Sigmoid colon (tissue), 7 donors: Measurements from ENCODE around the gene CYGB. TPM values are rescaled to one million over a fixed set of nuclear protein-coding genes. Genes with fewer than 3 reads are reported as not detected.

Source experiments
- DNase-seq: peaks from one replicate; pipeline ENCODE4 v3.0.0-alpha.2; 2019
- H3K27ac ChIP-seq, 4 donors: fragments of 200-600 bp; sonication (generic); one replicate each; pipeline ENCODE4 v1.5.1; 2016 to 2019; ENCODE audit warnings: mild to moderate bottlenecking in 1 of 4
- H3K27me3 ChIP-seq, 3 donors: fragments of 200-600 bp; sonication (generic); one replicate each; pipeline ENCODE4 v1.5.1; 2019; ENCODE audit warnings: mild to moderate bottlenecking in 1 of 3
- H3K36me3 ChIP-seq, 4 donors: fragments of 200-600 bp; sonication (generic); one replicate each; pipeline ENCODE4 v1.5.1; 2016 to 2019
- H3K4me1 ChIP-seq, 4 donors: fragments of 200-600 bp; sonication (generic); one replicate each; pipeline ENCODE4 v1.5.1; 2017 to 2019
- H3K4me3 ChIP-seq, 4 donors: fragments of 200-600 bp; sonication (generic); one replicate each; pipeline ENCODE4 v1.5.1; 2017 to 2019; ENCODE audit warnings: mild to moderate bottlenecking in 2 of 4, moderate library complexity in 1 of 4
- H3K9me3 ChIP-seq, 4 donors: fragments of 200-600 bp in 3 of 4; sonication (generic) in 3 of 4; one replicate each; pipeline versions ENCODE4 v1.5.1 to v1.6.1; 2013 to 2019
- EP300 ChIP-seq, 4 donors: sonication (generic); formaldehyde crosslinking; IDR thresholded peaks; one replicate each; pipeline ENCODE4 v1.6.1; 2017; ENCODE audit warnings: antibody characterized with exemption in 4 of 4
- POLR2A ChIP-seq, 2 donors: fragments of 450-650 bp; IDR thresholded peaks; one replicate each; pipeline ENCODE4 v1.6.1; 2016; ENCODE audit warnings: antibody characterized with exemption in 2 of 2, mild to moderate bottlenecking in 2 of 2, moderate library complexity in 2 of 2
- POLR2AphosphoS5 ChIP-seq, 4 donors: sonication (generic); formaldehyde crosslinking; IDR thresholded peaks; one replicate each; pipeline ENCODE4 v1.6.1; 2017; ENCODE audit warnings: antibody characterized with exemption in 4 of 4
- WGBS, 2 donors: extraction: QIAGEN DNeasy Blood & Tissue Kit; methylation state at CpG; one replicate each; pipeline ENCODE4 v1.1.7; 2013; 5-methylcytosine and 5-hydroxymethylcytosine counted together
- intact Hi-C: fragments of 100-400 bp; cut with DNase I; formaldehyde crosslinking; loops from one replicate; pipeline ENCODE4 v1.15.1; 2023
- polyA plus RNA-seq, 3 donors: library from polyadenylated mRNA; stranded (reverse); fragments of 200-250 nt; gene quantifications; one replicate each; pipeline ENCODE4 v1.2.3, GENCODE V29; 2013
- total RNA-seq, 4 donors: library from RNA; depleted of rRNA; stranded (reverse); fragments of >200 nt; gene quantifications; one replicate each; pipeline ENCODE4 v1.1.0, GENCODE V29; 2016
- TF ChIP-seq, protein P1 (sequence below), 4 experiments: fragments of 450-650 bp in 3 of 4; fragments of 200-600 bp in 1 of 4; IDR thresholded peaks; one replicate each; pipeline ENCODE4 v1.5.1; 2016 to 2019; ENCODE audit warnings: antibody characterized with exemption in 4 of 4, mild to moderate bottlenecking in 3 of 4, moderate library complexity in 2 of 4
- donor health status: healthy with polysubstance abuse.
- donor health status: Bipolar disorder and iron deficiency.
- donor health status: healthy.

Gene CYGB
- total and polyA plus RNA-seq, 7 donors: 9.7 to 33.4 (median 19.0) TPM

DNA sequence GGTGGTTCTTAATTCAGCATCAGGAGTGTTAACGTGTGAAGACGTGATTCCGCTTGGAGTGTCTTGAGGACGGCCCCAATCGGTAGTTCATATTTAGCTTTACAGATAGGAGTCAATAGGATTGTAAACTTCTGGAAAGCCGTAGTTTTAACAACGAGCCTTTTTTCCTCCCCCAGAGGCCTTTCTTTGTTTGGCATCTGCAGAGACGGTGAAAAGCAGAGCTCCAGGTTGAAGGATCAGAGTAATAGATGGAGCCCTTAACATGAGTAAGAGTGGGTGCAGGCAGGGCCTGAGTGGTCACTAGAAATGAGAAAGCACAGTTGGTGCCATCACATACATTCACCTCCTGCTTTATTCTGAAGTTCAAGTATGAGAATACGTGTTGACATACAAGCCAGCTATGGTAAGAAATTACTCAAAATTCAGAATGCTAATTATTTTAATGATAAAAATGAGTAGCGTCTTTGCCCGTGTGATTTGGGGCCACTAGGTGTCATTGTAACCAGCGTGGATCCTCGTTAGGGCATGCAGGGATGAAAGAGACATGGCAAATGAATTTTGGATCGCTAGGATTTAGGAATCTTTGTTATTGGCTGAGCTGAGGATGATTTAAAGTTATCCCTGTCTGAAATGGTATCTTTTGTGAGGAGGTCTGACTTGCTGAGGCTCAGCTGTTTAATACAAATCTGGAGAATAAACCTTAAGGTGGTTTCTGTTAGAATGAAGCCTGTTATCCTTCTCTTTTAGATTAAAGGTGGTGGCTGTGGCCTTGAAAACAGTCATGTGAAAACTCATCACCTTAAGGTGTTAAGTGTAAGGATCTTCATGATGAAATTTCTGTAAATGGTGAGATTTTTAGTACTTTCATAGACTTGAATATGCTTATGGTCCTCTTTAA lies 20.9 kb upstream of the CYGB start:
- Histone ChIP-seq H3K36me3 (peaks cover 0 to 6% (median 0%) of the 10 kb centered on the region in 4 donors), H3K27me3 (no peaks in the 10 kb centered on the region), H3K4me1 (peaks cover 0 to 56% (median 54%) of the 10 kb centered on the region in 4 donors), H3K9me3 (no peaks in the 10 kb centered on the region), H3K4me3 (peak overlapping the region; percentile 53 to 75 (median 68)), H3K27ac (peak overlapping the region; percentile 84 to 95 (median 87))
- DNase-seq: no peak
- no peak for TF ChIP-seq EP300 (IDR thresholded peaks at IDR 0.05)
- no peak for TF ChIP-seq POLR2AphosphoS5 (IDR thresholded peaks at IDR 0.05)
- TF ChIP-seq POLR2A (IDR thresholded peaks at IDR 0.05): no peak
- TF ChIP-seq, protein P1, sequence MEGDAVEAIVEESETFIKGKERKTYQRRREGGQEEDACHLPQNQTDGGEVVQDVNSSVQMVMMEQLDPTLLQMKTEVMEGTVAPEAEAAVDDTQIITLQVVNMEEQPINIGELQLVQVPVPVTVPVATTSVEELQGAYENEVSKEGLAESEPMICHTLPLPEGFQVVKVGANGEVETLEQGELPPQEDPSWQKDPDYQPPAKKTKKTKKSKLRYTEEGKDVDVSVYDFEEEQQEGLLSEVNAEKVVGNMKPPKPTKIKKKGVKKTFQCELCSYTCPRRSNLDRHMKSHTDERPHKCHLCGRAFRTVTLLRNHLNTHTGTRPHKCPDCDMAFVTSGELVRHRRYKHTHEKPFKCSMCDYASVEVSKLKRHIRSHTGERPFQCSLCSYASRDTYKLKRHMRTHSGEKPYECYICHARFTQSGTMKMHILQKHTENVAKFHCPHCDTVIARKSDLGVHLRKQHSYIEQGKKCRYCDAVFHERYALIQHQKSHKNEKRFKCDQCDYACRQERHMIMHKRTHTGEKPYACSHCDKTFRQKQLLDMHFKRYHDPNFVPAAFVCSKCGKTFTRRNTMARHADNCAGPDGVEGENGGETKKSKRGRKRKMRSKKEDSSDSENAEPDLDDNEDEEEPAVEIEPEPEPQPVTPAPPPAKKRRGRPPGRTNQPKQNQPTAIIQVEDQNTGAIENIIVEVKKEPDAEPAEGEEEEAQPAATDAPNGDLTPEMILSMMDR (IDR thresholded peaks at IDR 0.05): peak in 1 of 4 experiments; percentile 31
- WGBS, 2 donors: 1% methylated on average over 14 of the region's 14 CpGs
- intact Hi-C loops: loop anchor here (5.0 kb wide), 3 partner anchors 64 to 159 kb away; no protein-coding TSS in a partner anchor

DNA sequence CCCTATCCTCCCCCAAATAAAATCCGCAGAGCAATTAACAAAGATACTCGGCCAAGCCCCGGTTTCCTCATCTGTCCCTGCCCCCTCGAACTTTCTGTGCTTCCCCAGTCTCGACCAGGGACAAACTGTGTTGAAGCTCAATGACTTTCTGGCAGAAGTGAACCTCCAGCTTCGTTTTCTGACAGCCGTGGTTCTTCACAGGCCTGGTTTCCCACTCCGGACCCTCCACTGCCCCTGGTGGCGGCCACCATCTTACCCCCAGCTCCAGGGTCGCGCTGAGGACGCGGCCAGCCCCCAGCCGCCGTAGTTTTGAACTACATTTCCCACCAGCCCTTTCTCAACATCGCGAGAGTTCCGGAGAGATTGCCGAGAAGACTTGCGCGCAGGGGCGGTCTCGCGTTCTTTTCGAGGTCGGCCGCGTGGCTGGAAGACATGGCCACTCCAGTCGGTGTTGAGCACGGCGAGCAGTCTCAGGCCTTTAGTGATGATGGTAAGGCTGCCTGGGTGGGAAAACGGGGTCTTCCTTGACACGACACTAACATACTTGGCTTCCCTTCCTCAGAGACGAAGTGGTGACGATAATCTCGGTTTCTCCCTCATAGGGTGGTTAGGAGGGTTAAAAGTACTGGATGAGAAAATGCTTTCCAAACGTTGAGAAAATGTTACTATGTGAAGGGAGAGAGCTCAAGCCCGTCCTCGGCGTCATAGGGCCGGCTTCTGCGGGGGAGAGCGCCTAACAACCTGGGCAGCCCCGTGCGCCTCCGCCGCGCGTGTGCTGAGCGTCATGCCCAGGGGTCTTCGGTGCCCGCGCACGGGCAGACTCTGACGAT lies 20.1 kb upstream of the CYGB start:
- TF ChIP-seq POLR2AphosphoS5 (IDR thresholded peaks at IDR 0.05): peak; percentile 93 to 97 (median 95)
- peak; percentile 64 to 70 for TF ChIP-seq POLR2A (IDR thresholded peaks at IDR 0.05)
- TF ChIP-seq EP300 (IDR thresholded peaks at IDR 0.05): peak in 1 of 4 donors; percentile 7
- TF ChIP-seq, protein P1 (IDR thresholded peaks at IDR 0.05): peak; percentile 43 to 72 (median 57)
- peak overlapping the region; percentile 53 to 75 (median 68) for H3K4me3 ChIP-seq
- H3K36me3 ChIP-seq: peaks cover 0 to 4% (median 0%) of the 10 kb centered on the region in 4 donors
- peaks cover 0 to 52% (median 51%) of the 10 kb centered on the region in 4 donors for H3K4me1 ChIP-seq
- no peaks in the 10 kb centered on the region for H3K27me3 ChIP-seq
- peak; percentile 97 for DNase-seq
- 0 to 1% methylated on average over 55 of the region's 55 CpGs for WGBS, 2 donors
- H3K27ac ChIP-seq: peak overlapping the region; percentile 84 to 95 (median 87)
- intact Hi-C loops: loop anchor here (5.0 kb wide), 3 partner anchors 65 to 160 kb away; no protein-coding TSS in a partner anchor
- H3K9me3 ChIP-seq: no peaks in the 10 kb centered on the region

DNA sequence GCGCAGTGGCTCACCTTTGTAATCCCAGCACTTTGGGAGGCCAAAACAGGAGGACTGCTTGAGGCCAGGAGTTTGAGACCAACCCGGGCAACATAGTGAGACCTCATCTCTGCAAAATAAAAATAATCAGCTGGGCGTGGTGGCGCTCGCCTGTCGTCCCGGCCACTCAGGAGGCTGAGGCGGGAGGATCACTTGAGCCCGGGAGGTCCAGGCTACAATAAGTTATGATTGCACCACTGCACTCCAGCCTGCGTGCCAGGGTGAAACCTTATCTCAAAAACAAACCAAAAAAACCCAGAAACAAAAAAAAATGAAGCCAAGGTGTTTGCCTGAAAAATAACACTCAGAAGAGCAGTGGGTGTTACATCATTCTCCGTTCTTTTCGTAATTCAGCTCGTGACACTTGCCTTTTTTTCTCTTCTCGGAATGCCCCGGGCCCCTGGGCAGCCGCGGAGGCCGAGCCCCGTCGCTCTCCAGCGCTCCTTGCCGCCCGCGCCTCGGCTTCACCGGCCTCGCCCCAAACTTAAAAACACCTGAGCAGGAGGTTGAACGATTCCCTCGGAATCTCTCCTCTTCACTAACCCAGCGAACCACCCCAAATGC lies 19.4 kb upstream of the CYGB start:
- Histone ChIP-seq H3K4me1 (peaks cover 0 to 46% (median 46%) of the 10 kb centered on the region in 4 donors), H3K4me3 (peak overlapping the region; percentile 53 to 75 (median 68)), H3K27ac (peak overlapping the region; percentile 84 to 95 (median 87)), H3K36me3 (peaks cover 0 to 1% (median 0%) of the 10 kb centered on the region in 4 donors), H3K9me3 (no peaks in the 10 kb centered on the region), H3K27me3 (no peaks in the 10 kb centered on the region)
- intact Hi-C loops: loop anchor here (5.0 kb wide), 3 partner anchors 65 to 160 kb away; no protein-coding TSS in a partner anchor
- TF ChIP-seq POLR2AphosphoS5 (IDR thresholded peaks at IDR 0.05): peak in 1 of 4 donors; percentile 10
- no peak for TF ChIP-seq EP300 (IDR thresholded peaks at IDR 0.05)
- 14 to 27% methylated on average over 30 of the region's 30 CpGs for WGBS, 2 donors
- no peak for DNase-seq

DNA sequence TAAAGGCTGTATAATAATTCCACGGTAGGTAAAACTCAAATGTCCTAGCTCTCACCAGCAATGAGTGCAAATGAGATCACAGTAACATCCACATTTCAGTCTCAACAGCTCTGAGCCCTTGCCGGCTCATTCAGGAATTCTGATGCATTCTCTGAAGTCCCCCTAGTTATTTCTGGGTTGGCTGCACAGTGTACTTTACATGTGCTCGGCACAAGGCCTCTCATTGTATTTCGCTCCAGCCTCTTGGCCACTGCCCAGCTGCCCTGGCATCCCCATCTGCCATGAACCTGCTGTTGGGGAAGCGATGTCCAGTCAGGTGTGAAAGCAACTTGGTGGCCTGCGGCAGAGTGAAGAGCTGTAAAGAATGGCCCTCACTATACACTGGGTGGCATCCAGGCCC lies 16.6 kb upstream of the CYGB start:
- H3K4me1 ChIP-seq: peaks cover 0 to 24% (median 19%) of the 10 kb centered on the region in 4 donors
- intact Hi-C loops: no loop called here
- no peaks in the 10 kb centered on the region for H3K27me3 ChIP-seq
- no peak for DNase-seq
- 77 to 81% methylated on average over 6 of the region's 6 CpGs for WGBS, 2 donors
- H3K36me3 ChIP-seq: no peaks in the 10 kb centered on the region
- no peaks in the 10 kb centered on the region for H3K9me3 ChIP-seq
- no peak overlapping the region for H3K4me3 ChIP-seq
- H3K27ac ChIP-seq: no peak overlapping the region
- TF ChIP-seq POLR2A (IDR thresholded peaks at IDR 0.05): no peak
- no peak for TF ChIP-seq EP300 (IDR thresholded peaks at IDR 0.05)
- TF ChIP-seq, protein P1 (IDR thresholded peaks at IDR 0.05): no peak
- no peak for TF ChIP-seq POLR2AphosphoS5 (IDR thresholded peaks at IDR 0.05)
